ENCODE measurements around the gene MGST2. TPM values are rescaled to one million over a fixed set of nuclear protein-coding genes. Genes with fewer than 3 reads are reported as not detected.

Gene MGST2
- total RNA-seq, 1 donor from 2014 or later = 34.2 TPM

- intact Hi-C loops (cut with micrococcal nuclease) = no loop called here
Observed at GRCh38 chr4:139643042-139643895, 22.4 kb upstream of the MGST2 start.

- intact Hi-C loops (cut with micrococcal nuclease) = no loop called here
Observed at GRCh38 chr4:139645458-139645857, 20.2 kb upstream of the MGST2 start.

- intact Hi-C loops (cut with micrococcal nuclease) = no loop called here
Observed at GRCh38 chr4:139647184-139647583, 18.4 kb upstream of the MGST2 start.

- intact Hi-C loops (cut with micrococcal nuclease) = no loop called here
Observed at GRCh38 chr4:139647952-139648351, 17.7 kb upstream of the MGST2 start.

- intact Hi-C loops (cut with micrococcal nuclease) = loop anchor here (1.0 to 10.0 kb wide), 5 partner anchors 48 to 723 kb away; partner anchors contain the start of gene SCOC
Observed at GRCh38 chr4:139651282-139652194, 14.1 kb upstream of the MGST2 start.

GRCh38 chr4:139654516-139654915 lies 11.1 kb upstream of the MGST2 start:
- intact Hi-C loops (cut with micrococcal nuclease) = loop anchor here (10.0 kb wide), 2 partner anchors 240 to 720 kb away; partner anchors contain the start of gene SCOC

GRCh38 chr4:139655116-139655515 lies 10.5 kb upstream of the MGST2 start:
- intact Hi-C loops (cut with micrococcal nuclease) = loop anchor here (5.0 to 10.0 kb wide), 7 partner anchors 98 to 1567 kb away; partner anchors contain the start of genes ELF2, NOCT, SCOC and SETD7

- intact Hi-C loops (cut with micrococcal nuclease) = loop anchor here (1.0 to 10.0 kb wide), 8 partner anchors 9 to 1565 kb away; partner anchors contain the start of genes ELF2, NOCT, SCOC and SETD7
Observed at GRCh38 chr4:139656614-139657486, 8.8 kb upstream of the MGST2 start.

- intact Hi-C loops (cut with micrococcal nuclease) = loop anchor here (5.0 to 10.0 kb wide), 7 partner anchors 101 to 1564 kb away; partner anchors contain the start of genes ELF2, NOCT, SCOC and SETD7
Observed at GRCh38 chr4:139658185-139658584, 7.4 kb upstream of the MGST2 start.

GRCh38 chr4:139658586-139659382 lies 6.8 kb upstream of the MGST2 start:
- intact Hi-C loops (cut with micrococcal nuclease) = loop anchor here (5.0 to 10.0 kb wide), 7 partner anchors 101 to 1564 kb away; partner anchors contain the start of genes ELF2, NOCT, SCOC and SETD7

- intact Hi-C loops (cut with micrococcal nuclease) = loop anchor here (5.0 to 10.0 kb wide), 8 partner anchors 103 to 1562 kb away; partner anchors contain the start of genes ELF2, ELMOD2, NOCT and SCOC
Observed at GRCh38 chr4:139659735-139660424, 5.7 kb upstream of the MGST2 start.

- intact Hi-C loops (cut with micrococcal nuclease) = loop anchor here (10.0 kb wide), 1 partner anchor 864 kb away; the partner anchor contains the start of gene ELMOD2
Observed at GRCh38 chr4:139660568-139661043, 5.0 kb upstream of the MGST2 start.

GRCh38 chr4:139663561-139664138 lies 2.0 kb upstream of the MGST2 start:
- intact Hi-C loops (cut with micrococcal nuclease) = loop anchor here (10.0 kb wide), 1 partner anchor 861 kb away; the partner anchor contains the start of gene ELMOD2

GRCh38 chr4:139664442-139664841 lies 1.2 kb upstream of the MGST2 start:
- intact Hi-C loops (cut with micrococcal nuclease) = loop anchor here (10.0 kb wide), 1 partner anchor 860 kb away; the partner anchor contains the start of gene ELMOD2

- intact Hi-C loops (cut with micrococcal nuclease) = loop anchor here (5.0 to 10.0 kb wide), 3 partner anchors 213 to 860 kb away; partner anchors contain the start of genes ELMOD2 and RAB33B
Observed at GRCh38 chr4:139665079-139665689, 435 bp upstream of the MGST2 start.

GRCh38 chr4:139666735-139667281 lies 1.2 kb downstream of the MGST2 start:
- intact Hi-C loops (cut with micrococcal nuclease) = loop anchor here (1.0 to 10.0 kb wide), 4 partner anchors 10 to 858 kb away; partner anchors contain the start of genes ELMOD2 and RAB33B

- intact Hi-C loops (cut with micrococcal nuclease) = loop anchor here (5.0 to 10.0 kb wide), 3 partner anchors 216 to 857 kb away; partner anchors contain the start of genes ELMOD2 and RAB33B
Observed at GRCh38 chr4:139668036-139668435, 2.4 kb downstream of the MGST2 start.

Measured in T-helper 2 cell treated with Interferon-gamma antibody and Interleukin-4, amounts not matched to agents 100 ng/mL and 5 ng/mL, for 36 hours (primary cell).